SK-N-MC (cell line): ENCODE results near the gene MRPL21.
"Not testable (repeated sequence)": the region's sequence is repeated elsewhere in the genome, so short reads cannot be mapped to it uniquely, and the experiment has no call there.

ENCODE experiments used
- EZH2 ChIP-seq: fragments of 200-600 bp; sonication (generic); IDR thresholded peaks from one replicate; pipeline ENCODE4 v1.6.1; 2017; ENCODE audit warnings: antibody characterized with exemption
- FOXP2 ChIP-seq: optimal IDR thresholded peaks from 2 replicates; pipeline ENCODE3; 2011; ENCODE audit warnings: mild to moderate bottlenecking, moderate library complexity; ENCODE audit not compliant: insufficient read depth; ENCODE audit errors: extremely low read length, control extremely low read depth
- POLR2AphosphoS5 ChIP-seq: IDR thresholded peaks from 2 replicates; pipeline ENCODE4 v1.6.1; 2012; ENCODE audit warnings: mild to moderate bottlenecking, low read depth, low read length, borderline replicate concordance

DNA sequence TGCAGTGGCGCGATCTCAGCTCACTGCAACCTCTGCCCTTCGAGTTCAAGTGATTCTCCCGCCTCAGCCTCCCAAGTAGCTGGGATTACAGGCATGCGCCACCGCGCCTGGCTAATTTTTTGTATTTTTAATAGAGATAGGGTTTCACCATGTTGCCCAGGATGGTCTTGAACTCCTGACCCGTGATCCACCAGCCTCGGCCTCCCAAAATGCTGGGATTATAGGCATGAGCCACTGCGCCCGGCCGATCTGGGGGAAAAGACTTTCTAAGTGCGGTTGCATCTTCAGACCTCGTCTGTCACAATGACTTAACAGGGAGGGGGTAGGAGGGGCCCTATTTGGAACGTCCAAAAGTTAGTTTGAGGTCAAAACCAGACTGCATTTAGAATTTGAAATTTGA, 18.8 kb downstream of the MRPL21 start:
- not testable (repeated sequence) for TF ChIP-seq POLR2AphosphoS5, EZH2, FOXP2
